ENCODE measurements around the gene SLC6A18.
"Not testable (repeated sequence)": the region's sequence is repeated elsewhere in the genome, so short reads cannot be mapped to it uniquely, and the experiment has no call there.

The SLC6A18 gene

GRCh38 chr5:1255081-1255561 is 29.9 kb downstream of the SLC6A18 start:
- DNase-seq (ENCODE audit: low read depth) = no peak

- DNase-seq (ENCODE audit: low read depth) = no peak
These were observed 31.6 kb downstream of the SLC6A18 start for GRCh38 chr5:1256776-1257175.

- no peak for DNase-seq (ENCODE audit: low read depth)
These were observed 32.2 kb downstream of the SLC6A18 start for GRCh38 chr5:1257363-1257762.

- no peak for DNase-seq (ENCODE audit: low read depth)
These were observed 32.7 kb downstream of the SLC6A18 start for GRCh38 chr5:1257841-1258240.

GRCh38 chr5:1259806-1260480 is 34.8 kb downstream of the SLC6A18 start:
- DNase-seq (ENCODE audit: low read depth) = no peak

DNA sequence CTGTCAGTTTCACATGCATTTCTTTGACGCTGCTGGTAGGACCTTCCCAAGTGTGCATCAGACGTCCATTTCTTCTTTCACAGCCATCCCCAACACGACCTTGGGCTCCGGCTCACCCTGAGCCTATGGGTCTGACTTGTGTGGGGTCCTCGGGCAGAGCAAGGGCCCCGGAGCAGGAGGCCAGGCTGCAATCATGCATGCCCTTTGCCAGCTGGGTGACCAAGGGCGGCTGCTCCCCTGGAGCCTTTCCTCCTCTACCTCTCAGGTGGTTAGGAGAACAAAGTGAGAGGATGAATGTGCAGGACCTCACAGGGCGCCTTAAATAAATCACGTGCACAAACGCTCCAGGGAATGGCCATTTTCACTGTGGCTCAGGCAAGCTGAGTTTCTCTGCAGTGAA is 36.5 kb downstream of the SLC6A18 start:
- DNase-seq (ENCODE audit: low read depth) = no peak

- DNase-seq (ENCODE audit: low read depth) = no peak
These were observed 37.2 kb downstream of the SLC6A18 start for GRCh38 chr5:1262381-1262780.

GRCh38 chr5:1264211-1264610 is 39.0 kb downstream of the SLC6A18 start:
- DNase-seq (ENCODE audit: low read depth) = no peak

DNA sequence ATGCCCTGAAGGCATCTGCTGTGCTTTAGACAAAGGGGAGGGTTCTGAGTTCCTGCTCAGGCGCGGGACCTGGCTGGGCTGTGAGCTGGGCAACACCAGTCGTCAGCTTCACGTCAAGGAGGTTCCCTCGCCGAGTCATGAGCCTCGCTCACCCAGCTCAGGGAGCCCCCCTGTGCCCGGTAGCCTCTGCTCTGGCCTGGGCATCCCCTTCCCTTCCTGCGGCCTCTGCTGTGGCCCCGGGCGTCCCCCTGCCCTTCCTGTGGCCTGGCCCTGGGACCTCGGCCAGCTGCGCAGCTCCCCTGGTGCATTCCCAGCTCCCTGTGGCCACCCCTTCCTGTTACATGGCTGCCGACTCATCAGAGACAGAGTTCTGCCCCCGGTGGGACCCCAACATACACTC is 39.8 kb downstream of the SLC6A18 start:
- DNase-seq (ENCODE audit: low read depth) = no peak

DNA sequence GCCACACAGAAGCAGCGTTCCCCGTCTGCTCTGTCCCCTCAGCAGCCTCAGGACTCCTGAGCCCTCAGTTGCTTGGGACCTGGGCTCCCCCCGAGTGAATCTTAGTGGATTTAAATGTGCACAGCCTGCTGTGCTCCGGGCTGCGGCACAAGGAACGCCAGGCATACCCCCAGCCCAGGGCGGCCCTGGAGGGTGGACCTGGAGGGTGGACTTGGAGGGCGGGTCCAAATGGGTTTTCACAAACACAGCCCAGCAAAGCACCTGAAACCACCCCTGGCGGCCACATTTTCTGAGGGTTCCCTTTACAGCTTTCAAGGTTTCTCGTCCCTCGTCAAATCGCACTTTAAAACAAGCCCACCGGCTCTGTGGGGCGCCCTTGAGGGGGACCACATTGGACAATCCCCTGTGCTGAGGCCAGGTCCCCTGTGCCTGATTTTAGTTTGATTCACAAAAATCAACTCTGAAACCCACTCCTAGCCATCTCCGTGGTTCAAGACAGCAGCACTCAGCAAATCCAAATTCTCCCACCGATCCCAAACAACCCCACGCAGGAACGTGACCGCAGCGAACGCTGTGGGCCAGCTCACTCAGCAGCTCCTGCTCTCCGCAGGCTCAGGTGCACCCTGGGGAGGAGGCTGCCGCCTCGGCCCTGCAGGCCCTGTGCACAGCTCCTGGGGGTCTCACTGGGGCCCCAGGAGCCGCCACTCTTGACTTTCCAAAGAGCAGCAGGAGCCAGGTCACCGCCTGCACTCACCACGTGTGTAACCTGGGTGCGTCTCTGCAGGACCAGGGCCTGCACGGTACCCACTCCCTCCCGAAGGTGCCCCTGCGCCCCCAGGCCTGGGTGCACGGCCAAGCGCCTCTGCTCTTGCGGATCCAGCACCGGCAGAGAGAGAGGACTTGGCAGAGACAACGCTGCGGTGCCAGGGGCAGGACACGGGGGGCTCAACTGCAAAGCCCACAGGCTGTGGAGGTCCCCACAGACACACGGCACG is 40.6 kb downstream of the SLC6A18 start:
- DNase-seq (ENCODE audit: low read depth) = no peak

- DNase-seq (ENCODE audit: low read depth) = no peak
These were observed 41.6 kb downstream of the SLC6A18 start for GRCh38 chr5:1266791-1267190.

GRCh38 chr5:1267464-1267863 is 42.3 kb downstream of the SLC6A18 start:
- not testable (repeated sequence) for DNase-seq (ENCODE audit: low read depth)

DNA sequence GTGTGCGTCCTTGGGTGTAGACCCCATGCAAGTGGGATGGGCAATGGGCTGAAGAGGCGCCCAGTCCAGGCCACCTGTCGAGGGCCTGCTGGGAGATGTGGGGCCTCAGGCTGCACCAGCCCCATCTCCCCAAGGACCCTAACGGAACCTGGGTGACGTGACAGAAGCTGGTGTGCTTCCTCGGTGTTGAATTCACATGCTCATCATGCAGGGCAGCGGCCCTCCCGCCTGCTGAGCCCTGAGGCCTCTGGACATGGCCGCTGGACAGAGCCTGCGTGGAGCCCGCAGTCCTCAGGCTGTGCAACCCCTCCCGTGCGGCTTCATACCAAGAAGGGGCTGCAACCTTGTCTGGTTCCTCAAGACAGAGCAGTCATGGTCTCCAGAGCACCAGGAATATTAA is 42.9 kb downstream of the SLC6A18 start:
- no peak for DNase-seq (ENCODE audit: low read depth)

DNA sequence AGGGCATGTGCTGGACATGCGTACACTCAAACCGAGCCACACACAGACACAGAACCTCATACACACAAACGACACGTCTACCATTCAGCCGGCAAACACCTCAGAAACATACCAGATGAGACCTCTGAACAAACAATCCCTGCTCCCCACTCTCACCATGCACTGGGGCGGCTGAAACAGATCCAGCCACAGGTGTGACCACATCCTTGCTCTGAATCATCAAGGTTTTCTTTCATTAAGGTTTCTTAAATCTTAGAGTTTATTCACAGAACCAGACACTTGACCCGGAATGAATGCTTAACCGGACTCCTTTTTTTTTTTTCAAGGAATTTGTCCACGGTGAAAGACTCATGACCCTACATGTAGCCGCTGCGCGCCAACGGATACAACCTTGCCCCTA is 43.5 kb downstream of the SLC6A18 start:
- DNase-seq (ENCODE audit: low read depth) = no peak

GRCh38 chr5:1270426-1270825 is 45.2 kb downstream of the SLC6A18 start:
- no peak for DNase-seq (ENCODE audit: low read depth)

DNA sequence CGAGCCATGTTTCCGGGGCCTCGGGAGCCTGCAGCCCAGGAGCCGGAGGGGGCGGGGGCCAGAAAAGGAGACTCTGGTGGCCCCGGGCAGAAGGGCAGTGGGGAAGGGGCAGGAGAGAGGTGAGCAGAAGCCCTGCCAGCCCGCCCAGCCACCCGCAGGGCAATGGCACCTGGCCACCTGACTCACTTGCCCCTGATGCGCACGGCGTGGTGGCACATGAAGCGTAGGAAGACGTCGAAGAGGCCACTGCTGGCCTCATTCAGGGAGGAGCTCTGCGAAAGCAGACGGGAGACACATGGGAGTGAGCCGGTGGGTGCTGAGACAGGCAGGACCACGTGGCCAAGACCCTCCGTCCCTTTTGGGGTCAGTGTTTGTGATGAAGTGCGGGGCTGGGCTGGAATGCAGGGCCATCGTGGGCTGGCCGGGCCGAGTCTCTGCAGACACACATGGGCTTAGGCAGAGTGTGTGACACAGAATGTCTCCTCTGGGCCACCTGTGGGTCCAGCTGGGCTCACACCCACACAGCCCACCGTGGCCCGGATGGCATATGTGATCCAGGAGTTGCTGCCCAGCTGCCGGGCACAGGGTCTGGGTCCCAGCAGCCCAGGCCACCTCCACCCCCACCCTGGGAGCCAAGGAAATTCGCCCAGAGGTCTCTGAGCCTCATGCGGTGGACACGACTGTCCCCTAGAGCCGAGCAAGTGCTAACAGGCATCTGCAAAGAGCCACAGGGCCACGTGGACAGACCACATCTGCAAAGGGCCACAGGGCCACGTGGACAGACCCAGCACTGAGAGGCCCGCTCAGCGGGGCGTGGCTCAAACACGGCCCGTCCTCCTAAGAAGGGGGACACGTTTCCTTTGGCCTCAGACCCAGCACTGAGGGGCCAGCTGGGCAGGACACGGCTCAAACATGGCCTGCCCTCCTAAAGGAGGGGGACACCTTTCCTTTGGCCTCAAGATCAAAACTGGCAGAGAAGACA is 46.0 kb downstream of the SLC6A18 start:
- DNase-seq (ENCODE audit: low read depth) = no peak

- no peak for DNase-seq (ENCODE audit: low read depth)
These were observed 47.0 kb downstream of the SLC6A18 start for GRCh38 chr5:1272201-1272600.

- DNase-seq (ENCODE audit: low read depth) = no peak
These were observed 48.6 kb downstream of the SLC6A18 start for GRCh38 chr5:1273745-1274144.

- no peak for DNase-seq (ENCODE audit: low read depth)
These were observed 49.3 kb downstream of the SLC6A18 start for GRCh38 chr5:1274471-1274870.

GRCh38 chr5:1275397-1276391 is 50.5 kb downstream of the SLC6A18 start:
- not testable (repeated sequence) for DNase-seq (ENCODE audit: low read depth)

- no peak for DNase-seq (ENCODE audit: low read depth)
These were observed 51.7 kb downstream of the SLC6A18 start for GRCh38 chr5:1276930-1277329.

Measured in non-pigmented ciliary epithelial cell (primary cell).